ENCODE measurements around the gene RPL37. TPM values are rescaled to one million over a fixed set of nuclear protein-coding genes. Genes with fewer than 3 reads are reported as not detected.

Gene RPL37
- total and polyA plus RNA-seq, 7 experiments from 2014 or later: 1,642 to 2,827 (median 2,710) TPM

DNA sequence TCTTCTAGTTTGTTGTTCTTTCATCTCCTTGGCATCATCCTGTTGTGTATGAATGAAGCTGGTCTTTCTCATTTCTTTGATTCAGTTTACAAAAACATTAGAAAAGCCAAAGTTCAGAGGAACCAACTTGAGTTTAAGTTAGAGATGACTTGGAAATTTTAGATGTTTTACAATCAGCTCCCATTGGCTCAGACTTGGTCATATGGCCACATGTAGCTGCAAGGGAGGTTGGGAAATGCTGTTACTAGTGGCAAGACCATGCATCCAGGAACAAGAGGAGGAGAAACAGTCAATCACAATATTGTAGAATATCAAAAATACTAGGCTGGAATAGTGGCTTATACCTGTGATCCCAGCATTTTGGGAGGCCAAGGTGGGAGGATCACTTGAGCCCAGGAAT is 25.7 kb upstream of the RPL37 start:
- H3K27me3 Mint-ChIP-seq: peaks cover 0 to 4% (median 0%) of the 10 kb centered on the region in 5 donors
- ChIA-PET CTCF (interaction anchor here (0.6 kb wide), 1 partner anchor 106 kb away, joined by 3 read pairs; no protein-coding TSS in a partner anchor), POLR2A (no interaction called here)
- no peak overlapping the region for H3K27ac Mint-ChIP-seq
- peaks cover 0 to 17% (median 8%) of the 10 kb centered on the region in 11 donors for H3K9me3 Mint-ChIP-seq
- intact Hi-C loops (cut with micrococcal nuclease): no loop called here
- Histone ChIP-seq H3K27ac (ENCODE audit: low read depth, low read length) (no peak overlapping the region), H3K9me3 (ENCODE audit: control insufficient read depth in 2 of 3, low read length in 3 of 3) (no peaks in the 10 kb centered on the region), H3K4me3 (ENCODE audit: low read length) (no peak overlapping the region), H3K27me3 (ENCODE audit: control insufficient read depth in 2 of 2, insufficient read depth in 2 of 2, low read length in 2 of 2) (no peaks in the 10 kb centered on the region), H3K36me3 (ENCODE audit: control insufficient read depth in 2 of 3, insufficient read depth in 3 of 3, low read length in 3 of 3) (no peaks in the 10 kb centered on the region), H3K4me1 (ENCODE audit: control insufficient read depth in 2 of 2, insufficient read depth in 2 of 2, low read length in 2 of 2) (no peaks in the 10 kb centered on the region)
- DNase-seq (no peak), ATAC-seq (no peak)
- H3K36me3 Mint-ChIP-seq: peaks cover 0 to 12% (median 4%) of the 10 kb centered on the region in 5 donors
- H3K4me1 Mint-ChIP-seq: no peaks in the 10 kb centered on the region
- H3K4me3 Mint-ChIP-seq: no peak overlapping the region

DNA sequence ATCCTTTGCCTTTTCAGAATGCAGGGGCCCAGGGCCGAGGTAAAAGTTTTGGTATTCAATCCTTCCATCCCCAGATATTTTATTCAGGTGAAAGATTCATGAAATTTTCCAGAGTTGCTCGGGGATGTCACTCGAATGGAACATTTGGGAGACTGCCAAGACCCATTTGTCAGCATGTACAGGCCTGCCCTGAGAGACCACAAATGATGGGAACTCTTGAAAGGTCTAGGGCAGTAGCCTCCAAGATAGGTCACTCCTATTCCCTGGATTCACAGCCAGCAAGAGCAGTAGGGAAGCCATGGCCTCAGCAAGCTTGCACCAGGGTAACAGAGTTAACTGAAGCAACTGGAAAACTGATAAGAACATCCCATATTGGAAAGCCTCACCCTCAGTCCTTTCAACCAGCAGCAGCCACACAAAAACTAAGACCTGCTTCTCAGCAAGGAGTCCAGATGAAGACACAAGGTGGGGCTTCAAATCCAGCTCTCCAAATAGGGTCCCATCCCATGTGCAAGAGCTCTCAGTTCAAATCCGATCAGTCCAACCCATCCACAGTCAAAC is 18.7 kb upstream of the RPL37 start:
- H3K4me1 ChIP-seq (ENCODE audit: control insufficient read depth in 2 of 2, insufficient read depth in 2 of 2, low read length in 2 of 2): no peaks in the 10 kb centered on the region
- CTCF ChIA-PET: no interaction called here
- H3K27me3 Mint-ChIP-seq: peaks cover 0 to 5% (median 0%) of the 10 kb centered on the region in 5 donors
- peaks cover 0 to 11% (median 0%) of the 10 kb centered on the region in 7 donors for H3K4me1 Mint-ChIP-seq
- H3K27me3 ChIP-seq (ENCODE audit: control insufficient read depth in 2 of 2, insufficient read depth in 2 of 2, low read length in 2 of 2): no peaks in the 10 kb centered on the region
- H3K27ac ChIP-seq (ENCODE audit: low read depth, low read length): no peak overlapping the region
- no peaks in the 10 kb centered on the region for H3K9me3 ChIP-seq (ENCODE audit: control insufficient read depth in 2 of 3, low read length in 3 of 3)
- intact Hi-C loops (cut with micrococcal nuclease): no loop called here
- no peak overlapping the region for H3K27ac Mint-ChIP-seq
- no peak for DNase-seq
- H3K36me3 Mint-ChIP-seq: peaks cover 0 to 14% (median 5%) of the 10 kb centered on the region in 5 donors
- no peak overlapping the region for H3K4me3 ChIP-seq (ENCODE audit: low read length)
- no peak for ATAC-seq
- POLR2A ChIA-PET: no interaction called here
- no peak overlapping the region for H3K4me3 Mint-ChIP-seq
- H3K9me3 Mint-ChIP-seq: peaks cover 0 to 5% (median 0%) of the 10 kb centered on the region in 11 donors
- H3K36me3 ChIP-seq (ENCODE audit: control insufficient read depth in 2 of 3, insufficient read depth in 3 of 3, low read length in 3 of 3): no peaks in the 10 kb centered on the region

DNA sequence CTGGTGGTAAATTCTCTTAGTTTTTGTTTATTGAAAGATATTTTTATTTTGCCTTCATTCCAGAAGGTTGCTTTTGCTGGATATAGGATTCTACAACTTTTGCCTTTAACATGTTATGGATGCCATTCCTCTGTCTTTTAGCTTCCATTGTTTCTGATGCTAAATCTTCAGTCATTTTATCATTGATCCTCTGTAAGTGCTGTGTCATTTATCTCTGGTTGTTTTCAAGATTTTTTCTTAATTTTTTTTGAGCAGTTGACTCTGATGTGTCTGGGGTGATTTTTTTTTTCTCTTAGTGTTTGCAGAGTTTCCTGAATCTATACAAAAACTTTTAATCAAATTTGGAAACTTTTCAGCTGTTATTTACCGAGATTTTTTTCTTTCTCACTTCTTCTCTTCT is 12.5 kb upstream of the RPL37 start:
- Mint-ChIP-seq H3K9me3 (no peaks in the 10 kb centered on the region), H3K36me3 (peaks cover 0 to 13% (median 10%) of the 10 kb centered on the region in 5 donors), H3K4me1 (peaks cover 0 to 32% (median 6%) of the 10 kb centered on the region in 7 donors), H3K27ac (no peak overlapping the region), H3K4me3 (no peak overlapping the region), H3K27me3 (peaks cover 0 to 11% (median 5%) of the 10 kb centered on the region in 5 donors)
- no peaks in the 10 kb centered on the region for H3K27me3 ChIP-seq (ENCODE audit: control insufficient read depth in 2 of 2, insufficient read depth in 2 of 2, low read length in 2 of 2)
- DNase-seq (no peak), ATAC-seq (no peak)
- no peak overlapping the region for H3K4me3 ChIP-seq (ENCODE audit: low read length)
- intact Hi-C loops (cut with micrococcal nuclease): no loop called here
- H3K27ac ChIP-seq (ENCODE audit: low read depth, low read length): no peak overlapping the region
- H3K4me1 ChIP-seq (ENCODE audit: control insufficient read depth in 2 of 2, insufficient read depth in 2 of 2, low read length in 2 of 2): no peaks in the 10 kb centered on the region
- no peaks in the 10 kb centered on the region for H3K9me3 ChIP-seq (ENCODE audit: control insufficient read depth in 2 of 3, low read length in 3 of 3)
- CTCF ChIA-PET: interaction anchor here (0.7 kb wide), 1 partner anchor 63 kb away, joined by 3 read pairs; no protein-coding TSS in a partner anchor
- no peaks in the 10 kb centered on the region for H3K36me3 ChIP-seq (ENCODE audit: control insufficient read depth in 2 of 3, insufficient read depth in 3 of 3, low read length in 3 of 3)
- POLR2A ChIA-PET: interaction anchor here (1.5 kb wide), 1 partner anchor 11 kb away, joined by 3 read pairs; no protein-coding TSS in a partner anchor

DNA sequence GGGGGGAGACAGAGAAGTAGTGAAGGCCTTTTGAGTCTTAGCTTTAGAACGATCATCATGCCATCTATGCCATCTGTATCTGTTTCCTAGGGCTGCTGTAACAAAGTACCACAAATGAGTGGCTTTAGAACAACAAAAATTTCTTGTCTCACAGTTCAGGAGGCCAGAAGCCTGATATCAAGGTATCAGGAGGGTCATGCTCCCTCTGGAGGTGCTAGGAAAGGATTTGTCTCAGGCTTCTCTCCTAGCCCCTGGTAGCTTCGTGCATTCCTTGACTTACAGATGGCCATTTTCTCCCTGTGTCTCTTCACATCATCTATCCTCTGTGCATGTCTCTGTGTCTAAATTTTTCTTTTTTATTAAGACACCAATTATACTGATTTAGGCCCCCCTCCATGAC is 11.3 kb upstream of the RPL37 start:
- POLR2A ChIA-PET: interaction anchor here (0.6 kb wide), 1 partner anchor 239 kb away, joined by 3 read pairs; no protein-coding TSS in a partner anchor
- H3K36me3 ChIP-seq (ENCODE audit: control insufficient read depth in 2 of 3, insufficient read depth in 3 of 3, low read length in 3 of 3): no peaks in the 10 kb centered on the region
- H3K27ac ChIP-seq (ENCODE audit: low read depth, low read length): no peak overlapping the region
- CTCF ChIA-PET: interaction anchor here (0.6 kb wide), 1 partner anchor 11 kb away, joined by 3 read pairs; no protein-coding TSS in a partner anchor
- H3K4me3 Mint-ChIP-seq: peak overlapping the region in 1 of 10 donors; percentile 3
- no peaks in the 10 kb centered on the region for H3K27me3 ChIP-seq (ENCODE audit: control insufficient read depth in 2 of 2, insufficient read depth in 2 of 2, low read length in 2 of 2)
- no peaks in the 10 kb centered on the region for H3K9me3 ChIP-seq (ENCODE audit: control insufficient read depth in 2 of 3, low read length in 3 of 3)
- H3K4me1 Mint-ChIP-seq: peaks cover 2 to 40% (median 12%) of the 10 kb centered on the region in 7 donors
- no peak for ATAC-seq
- no peak overlapping the region for H3K27ac Mint-ChIP-seq
- peaks cover 0 to 12% (median 7%) of the 10 kb centered on the region in 5 donors for H3K36me3 Mint-ChIP-seq
- intact Hi-C loops (cut with micrococcal nuclease): no loop called here
- peaks cover 0 to under 1% of the 10 kb centered on the region in 2 donors for H3K4me1 ChIP-seq (ENCODE audit: control insufficient read depth in 2 of 2, insufficient read depth in 2 of 2, low read length in 2 of 2)
- no peak for DNase-seq
- H3K9me3 Mint-ChIP-seq: no peaks in the 10 kb centered on the region
- H3K4me3 ChIP-seq (ENCODE audit: low read length): no peak overlapping the region
- H3K27me3 Mint-ChIP-seq: peaks cover 0 to 11% (median 5%) of the 10 kb centered on the region in 5 donors

DNA sequence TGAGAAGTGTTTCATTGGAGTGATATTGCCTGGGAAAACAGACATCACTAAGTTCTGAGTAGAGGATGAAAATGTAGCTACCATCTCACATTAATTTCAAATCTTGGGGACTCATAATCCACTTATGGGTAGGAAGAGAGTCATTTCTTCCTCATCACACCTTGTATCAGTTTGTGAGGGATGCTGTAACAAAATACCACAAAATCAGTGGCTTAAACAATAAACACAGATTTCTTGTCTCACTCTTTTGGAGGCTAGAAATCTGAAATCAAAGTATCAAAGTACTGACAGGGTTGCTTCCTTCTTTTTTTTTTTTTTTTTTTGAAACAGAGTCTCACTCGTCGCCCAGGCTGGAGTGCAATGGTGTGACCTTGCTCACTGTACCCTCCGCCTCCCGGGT is 9.5 kb upstream of the RPL37 start:
- intact Hi-C loops (cut with micrococcal nuclease): no loop called here
- H3K4me1 Mint-ChIP-seq: peaks cover 7 to 48% (median 18%) of the 10 kb centered on the region in 7 donors
- peaks cover 0 to 13% (median 7%) of the 10 kb centered on the region in 5 donors for H3K36me3 Mint-ChIP-seq
- ATAC-seq (no peak), DNase-seq (no peak)
- Histone ChIP-seq H3K27me3 (ENCODE audit: control insufficient read depth in 2 of 2, insufficient read depth in 2 of 2, low read length in 2 of 2) (no peaks in the 10 kb centered on the region), H3K36me3 (ENCODE audit: control insufficient read depth in 2 of 3, insufficient read depth in 3 of 3, low read length in 3 of 3) (no peaks in the 10 kb centered on the region), H3K27ac (ENCODE audit: low read depth, low read length) (no peak overlapping the region), H3K9me3 (ENCODE audit: control insufficient read depth in 2 of 3, low read length in 3 of 3) (no peaks in the 10 kb centered on the region), H3K4me3 (ENCODE audit: low read length) (no peak overlapping the region), H3K4me1 (ENCODE audit: control insufficient read depth in 2 of 2, insufficient read depth in 2 of 2, low read length in 2 of 2) (peaks cover 0 to 6% of the 10 kb centered on the region in 2 donors)
- ChIA-PET CTCF (no interaction called here), POLR2A (no interaction called here)
- H3K4me3 Mint-ChIP-seq: no peak overlapping the region
- no peaks in the 10 kb centered on the region for H3K9me3 Mint-ChIP-seq
- H3K27me3 Mint-ChIP-seq: peaks cover 0 to 7% (median 7%) of the 10 kb centered on the region in 5 donors
- no peak overlapping the region for H3K27ac Mint-ChIP-seq

DNA sequence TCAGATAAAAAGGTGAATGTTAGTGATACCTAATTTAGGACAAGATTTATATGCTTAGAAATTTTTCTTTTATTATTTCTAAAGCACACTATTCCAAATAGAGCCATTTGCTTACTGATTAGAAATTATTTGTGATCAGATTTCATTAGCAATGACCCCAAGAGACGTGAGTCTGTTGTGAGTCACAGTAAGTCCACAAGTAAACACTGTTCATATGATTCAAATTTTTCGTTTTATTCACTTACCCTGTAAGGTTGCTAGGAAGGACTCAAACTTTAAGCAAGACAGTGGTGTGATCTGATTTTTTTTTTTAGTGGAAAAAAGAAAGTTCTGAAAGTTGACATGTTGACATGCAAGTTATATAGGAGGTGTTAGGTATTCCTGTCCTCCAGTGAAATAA is 7.3 kb upstream of the RPL37 start:
- Mint-ChIP-seq H3K36me3 (peaks cover 0 to 13% (median 3%) of the 10 kb centered on the region in 5 donors), H3K27ac (peak overlapping the region in 1 of 9 donors; percentile 91), H3K4me3 (peak overlapping the region in 2 of 10 donors; percentile 13 to 94), H3K9me3 (no peaks in the 10 kb centered on the region), H3K4me1 (peaks cover 7 to 30% (median 16%) of the 10 kb centered on the region in 7 donors), H3K27me3 (peaks cover 0 to 7% (median 5%) of the 10 kb centered on the region in 5 donors)
- CTCF ChIA-PET: interaction anchor here (1.0 kb wide), 1 partner anchor 9 kb away, joined by 4 read pairs; no protein-coding TSS in a partner anchor
- H3K36me3 ChIP-seq (ENCODE audit: control insufficient read depth in 2 of 3, insufficient read depth in 3 of 3, low read length in 3 of 3): no peaks in the 10 kb centered on the region
- no peaks in the 10 kb centered on the region for H3K9me3 ChIP-seq (ENCODE audit: control insufficient read depth in 2 of 3, low read length in 3 of 3)
- intact Hi-C loops (cut with micrococcal nuclease): no loop called here
- POLR2A ChIA-PET: interaction anchor here (1.3 kb wide), 1 partner anchor 11 kb away, joined by 3 read pairs; no protein-coding TSS in a partner anchor
- peak overlapping the region; percentile 57 for H3K4me3 ChIP-seq (ENCODE audit: low read length)
- peaks cover 0 to 6% of the 10 kb centered on the region in 2 donors for H3K4me1 ChIP-seq (ENCODE audit: control insufficient read depth in 2 of 2, insufficient read depth in 2 of 2, low read length in 2 of 2)
- no peak for DNase-seq
- ATAC-seq: no peak
- H3K27me3 ChIP-seq (ENCODE audit: control insufficient read depth in 2 of 2, insufficient read depth in 2 of 2, low read length in 2 of 2): no peaks in the 10 kb centered on the region
- no peak overlapping the region for H3K27ac ChIP-seq (ENCODE audit: low read depth, low read length)

All from naive thymus-derived CD4-positive, alpha-beta T cell (primary cell).